NCI-H510A treated with DMSO at 0.1 percent for 48 hours (cell line): Measurements from ENCODE around the gene SMPDL3B.
A peak's percentile ranks its signal among the peaks of the same experiment; 100 is the strongest.

ENCODE experiments used
- DNase-seq: peaks from one replicate; lab custom pipeline; 2025; lab: John Stamatoyannopoulos, UW

SMPDL3B gene

DNA sequence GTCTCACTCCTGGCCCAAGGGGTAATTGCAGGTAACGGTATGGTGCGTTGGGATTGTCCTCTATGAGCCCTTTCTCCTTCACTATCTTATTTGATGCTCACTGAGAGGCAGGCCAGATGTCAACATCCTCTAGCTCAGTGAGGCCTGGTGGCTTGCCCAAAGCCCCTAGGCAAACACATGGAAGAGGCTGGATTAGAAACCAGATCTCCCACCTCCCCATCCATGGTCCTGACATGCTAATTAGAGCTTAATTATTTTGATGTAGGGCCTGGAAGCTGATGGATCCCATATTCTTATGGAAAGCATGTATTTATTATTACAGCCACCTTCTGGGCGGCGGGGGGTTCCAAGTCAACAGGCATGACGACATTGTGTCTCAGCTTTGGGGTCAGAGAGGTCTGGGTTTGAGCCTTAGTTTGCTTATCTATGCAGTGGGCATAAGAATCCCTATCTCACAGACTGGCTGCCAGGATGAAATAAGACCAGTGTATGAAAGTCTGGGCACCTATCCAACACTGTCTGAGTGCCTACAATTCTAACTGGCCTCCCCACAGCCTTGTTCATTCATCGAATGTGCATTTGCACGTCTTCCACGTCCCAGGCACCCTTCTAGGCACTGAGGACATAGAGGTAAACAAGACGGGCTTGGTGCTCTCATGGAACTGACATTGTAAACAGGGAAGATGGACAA, 6.2 kb downstream of the SMPDL3B start:
- DNase-seq, result no peak

- no peak for DNase-seq
Observed at GRCh38 chr1:27941671-27942540, 7.1 kb downstream of the SMPDL3B start.

- no peak for DNase-seq
Observed at GRCh38 chr1:27945020-27945419, 10.2 kb downstream of the SMPDL3B start.

DNA sequence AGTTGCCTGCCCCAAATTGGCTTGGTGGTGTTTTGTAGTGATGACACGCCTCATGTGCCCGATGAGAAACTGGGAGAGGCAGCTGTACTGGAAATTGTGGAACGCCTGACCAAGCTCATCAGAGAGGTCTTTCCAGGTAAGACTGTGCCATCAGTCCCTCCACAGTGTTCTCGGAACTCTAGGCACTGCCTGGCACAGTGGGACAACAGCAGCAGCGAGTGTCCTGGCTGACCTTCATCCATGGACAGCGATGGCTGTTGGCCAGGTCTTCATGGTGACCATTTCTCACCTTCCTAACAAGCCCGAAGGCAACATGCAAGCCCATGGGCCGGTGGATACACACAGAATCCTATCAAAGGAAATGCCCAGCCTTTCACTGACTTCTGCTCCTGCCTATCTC, 14.2 kb downstream of the SMPDL3B start:
- no peak for DNase-seq

- DNase-seq, result no peak
Observed at GRCh38 chr1:27951396-27951795, 16.6 kb downstream of the SMPDL3B start.

- DNase-seq, result no peak
Observed at GRCh38 chr1:27952147-27952546, 17.3 kb downstream of the SMPDL3B start.

DNA sequence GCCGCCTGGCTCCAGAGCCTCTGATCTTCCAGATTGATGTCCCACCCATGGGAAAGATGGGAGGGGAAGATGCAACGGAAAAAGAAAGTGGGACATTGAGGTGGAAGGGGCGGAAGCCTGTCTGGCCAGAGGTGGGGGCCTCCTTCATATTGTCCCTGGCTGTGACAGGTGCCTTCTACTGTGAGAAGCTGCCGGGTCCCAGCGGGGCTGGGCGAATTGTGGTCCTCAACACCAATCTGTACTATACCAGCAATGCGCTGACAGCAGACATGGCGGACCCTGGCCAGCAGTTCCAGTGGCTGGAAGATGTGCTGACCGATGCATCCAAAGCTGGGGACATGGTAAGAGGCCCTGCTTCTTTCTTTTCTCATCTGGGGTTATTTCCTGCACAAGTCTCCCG, 19.4 kb downstream of the SMPDL3B start:
- DNase-seq, result no peak

- no peak for DNase-seq
Observed at GRCh38 chr1:27955076-27955475, 20.3 kb downstream of the SMPDL3B start.

DNA sequence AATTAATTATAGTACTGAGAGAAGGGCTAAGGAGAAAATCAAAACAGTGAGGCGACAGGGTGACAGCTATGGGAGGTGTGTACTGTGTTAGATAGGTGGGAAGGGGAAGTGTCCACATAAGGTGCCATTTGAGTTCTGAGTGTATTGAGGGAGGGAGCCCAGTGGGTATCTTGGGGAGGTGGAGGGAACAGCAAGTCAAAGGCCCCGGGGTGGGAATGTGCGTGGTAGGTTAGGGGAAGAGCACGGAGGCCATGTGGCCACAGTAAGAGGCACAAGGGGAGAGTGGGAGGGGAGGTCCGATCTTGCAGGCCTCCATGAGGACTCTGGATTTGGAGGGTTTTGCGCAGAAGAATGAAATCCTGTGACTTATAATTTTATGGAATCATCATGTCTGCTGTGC, 22.0 kb downstream of the SMPDL3B start:
- no peak for DNase-seq

DNA sequence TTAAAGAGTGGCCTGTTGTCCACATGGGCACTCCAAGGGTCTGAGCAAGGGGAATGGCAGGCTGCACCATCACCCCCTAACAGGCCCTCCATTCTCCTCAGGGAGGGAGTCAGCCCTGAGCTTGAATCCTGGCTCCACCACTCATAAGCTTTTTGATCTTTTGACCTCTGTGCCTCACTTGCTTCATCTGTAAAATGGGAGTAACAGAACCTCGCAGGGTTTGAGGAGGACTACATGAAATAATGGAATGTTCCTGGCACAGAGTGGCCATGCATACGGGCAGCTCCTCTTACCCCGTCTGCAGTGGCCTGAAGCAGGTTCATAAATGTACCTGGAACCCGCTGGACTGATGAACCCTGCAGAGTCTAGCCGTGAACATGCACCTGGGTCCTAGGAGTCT, 22.9 kb downstream of the SMPDL3B start:
- DNase-seq, result no peak

DNA sequence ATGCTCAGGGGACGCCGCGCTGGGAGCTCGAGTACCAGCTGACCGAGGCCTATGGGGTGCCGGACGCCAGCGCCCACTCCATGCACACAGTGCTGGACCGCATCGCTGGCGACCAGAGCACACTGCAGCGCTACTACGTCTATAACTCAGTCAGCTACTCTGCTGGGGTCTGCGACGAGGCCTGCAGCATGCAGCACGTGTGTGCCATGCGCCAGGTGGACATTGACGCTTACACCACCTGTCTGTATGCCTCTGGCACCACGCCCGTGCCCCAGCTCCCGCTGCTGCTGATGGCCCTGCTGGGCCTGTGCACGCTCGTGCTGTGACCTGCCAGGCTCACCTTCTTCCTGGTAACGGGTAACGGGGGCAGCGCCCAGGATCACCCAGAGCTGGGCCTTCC, 23.7 kb downstream of the SMPDL3B start:
- DNase-seq, result no peak

- DNase-seq, result peak; percentile 94
Observed at GRCh38 chr1:27959792-27960603, 25.2 kb downstream of the SMPDL3B start, which contains the start of gene XKR8. Gene XKR8 (plus strand): TSS chr1:27959973. CDS start chr1:27960070, 97 bp downstream.

GRCh38 chr1:27960762-27961645, 26.2 kb downstream of the SMPDL3B start:
- DNase-seq, result no peak

- peak; percentile 26 for DNase-seq
Observed at GRCh38 chr1:27961646-27962221, 26.9 kb downstream of the SMPDL3B start.

- DNase-seq, result no peak
Observed at GRCh38 chr1:27963393-27963792, 28.6 kb downstream of the SMPDL3B start.

GRCh38 chr1:27966402-27967105, 31.8 kb downstream of the SMPDL3B start:
- no peak for DNase-seq

DNA sequence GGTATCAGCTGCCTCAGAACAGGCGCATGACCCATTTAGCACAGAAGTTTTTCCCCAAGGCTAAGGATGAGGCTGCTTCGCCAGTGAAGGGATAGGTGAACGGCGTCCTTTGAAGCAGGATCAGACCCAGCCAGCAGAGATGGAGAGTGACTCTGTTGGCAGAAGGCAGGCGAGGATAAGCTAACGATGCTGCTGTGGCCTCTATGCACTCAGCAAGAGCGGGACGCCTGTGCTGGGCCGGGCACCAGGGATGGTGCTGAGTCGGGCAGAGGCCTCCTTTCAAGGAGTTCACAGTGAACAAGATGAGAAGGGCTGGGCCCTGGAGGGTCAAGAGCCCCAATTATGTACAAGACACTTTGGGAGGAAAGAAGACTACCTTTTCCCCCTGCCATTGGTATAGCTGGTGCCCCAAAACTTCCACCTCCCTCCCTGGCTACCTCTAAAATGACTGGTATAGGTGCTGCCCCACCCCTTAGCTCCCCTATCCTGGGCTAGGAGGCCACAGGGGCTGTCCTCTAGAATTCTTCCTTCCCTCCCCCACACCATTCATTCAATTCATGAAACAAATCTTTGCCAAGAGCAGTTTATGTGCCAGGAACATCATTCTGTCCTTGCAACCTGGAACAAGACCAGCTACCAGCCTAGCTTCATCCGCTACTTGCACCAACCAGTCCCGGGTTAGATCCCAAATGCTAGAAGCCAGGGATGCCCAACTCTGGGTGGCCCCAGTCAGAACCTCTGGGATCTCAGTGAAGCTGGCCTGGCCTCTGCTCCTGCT, 32.5 kb downstream of the SMPDL3B start:
- DNase-seq, result no peak

- no peak for DNase-seq
Observed at GRCh38 chr1:27967884-27968466, 33.2 kb downstream of the SMPDL3B start.

GRCh38 chr1:27968692-27969091, 33.9 kb downstream of the SMPDL3B start:
- DNase-seq, result no peak
